ENCODE data around the gene CREBBP. TPM values are rescaled to one million over a fixed set of nuclear protein-coding genes. Genes with fewer than 3 reads are reported as not detected.

CREBBP gene
- total and polyA plus RNA-seq, 2 experiments from 2014 or later, result 36.9 to 54.8 TPM

DNA sequence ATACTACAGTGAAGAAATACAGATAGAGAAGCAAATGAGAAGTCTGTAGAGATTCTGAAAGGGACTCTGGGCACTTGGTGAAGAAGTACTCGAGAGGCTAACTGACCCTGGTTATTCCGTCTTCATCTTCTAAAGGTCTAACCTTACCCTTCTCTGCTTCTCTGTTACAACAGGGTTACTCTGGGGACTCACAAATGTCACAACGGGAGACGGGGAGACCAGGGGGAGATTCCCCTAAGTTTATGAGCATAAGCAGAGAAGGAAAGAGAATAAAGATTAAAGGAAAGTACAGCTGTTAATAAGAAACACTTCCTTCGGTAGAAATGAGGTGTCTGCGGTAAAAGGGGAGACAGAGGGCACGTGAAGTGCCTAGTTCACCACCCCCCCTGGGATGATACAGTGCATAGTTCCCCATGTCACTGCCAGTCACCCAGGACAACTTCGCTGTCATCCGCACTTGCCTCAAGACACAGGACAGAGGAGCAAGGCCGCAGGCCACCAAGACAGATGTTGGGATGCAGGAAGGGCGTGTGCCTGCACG, 88.0 kb downstream of the CREBBP start (continued):
- TF ChIP-seq EZH2phosphoT487 (IDR thresholded peaks at IDR 0.05; ENCODE audit: unreplicated experiment) (no peak), POLR2AphosphoS5 (IDR thresholded peaks at IDR 0.05; ENCODE audit: low read depth) (no peak), ETS1 (IDR thresholded peaks at IDR 0.05) (no peak)

- no peak overlapping the region for H3K4me3 ChIP-seq
- H3K27ac Mint-ChIP-seq, result no peak overlapping the region; the same call in 1 of the 2 replicates
- no peak overlapping the region for H3K4me3 Mint-ChIP-seq
- H3K4me1 ChIP-seq (ENCODE audit: insufficient read depth), result no peaks in the 10 kb centered on the region
- no peaks in the 10 kb centered on the region for H3K27me3 ChIP-seq (ENCODE audit: insufficient read depth)
- no peak overlapping the region for H3K27ac ChIP-seq (ENCODE audit: low read depth)
- DNase-seq (ENCODE audit: low spot score) (no peak), ATAC-seq (no peak)
- H4K20me1 ChIP-seq (replicated peaks; ENCODE audit: insufficient read depth), result peaks cover 17% of the 10 kb centered on the region; the same call in 1 of the 2 replicates
- H3F3A ChIP-seq (replicated peaks; ENCODE audit: low read depth), result no peaks in the 10 kb centered on the region; the same call in 1 of the 2 replicates
- H2AFZ ChIP-seq, result no peak overlapping the region
- H3K36me3 Mint-ChIP-seq (ENCODE audit: low read depth), result peaks cover 27% of the 10 kb centered on the region
- 0 out of 3 replicates have a peak, but pooled peaks cover 2% of the 10 kb centered on the region for H3K4me1 Mint-ChIP-seq
- H3K9me2 ChIP-seq (ENCODE audit: insufficient read depth), result no peaks in the 10 kb centered on the region
- H3K4me2 ChIP-seq, result no peak overlapping the region
- H3K36me3 ChIP-seq (ENCODE audit: insufficient read depth), result 0 out of 2 replicates have a peak, but pooled peaks cover 6% of the 10 kb centered on the region
- H3K27me3 Mint-ChIP-seq (ENCODE audit: insufficient read depth, low read depth, poor library complexity), result no peaks in the 10 kb centered on the region
- H3K79me2 ChIP-seq (replicated peaks; ENCODE audit: insufficient read depth), result peaks cover 60% of the 10 kb centered on the region
- no peaks in the 10 kb centered on the region for H3K9me3 Mint-ChIP-seq
- no peak for TF ChIP-seq ZNF331 (CRISPR knock-in tag; IDR thresholded peaks at IDR 0.05; ENCODE audit: low read depth)
- TF ChIP-seq CTCF (conservative IDR thresholded peaks at IDR 0.05; ENCODE audit: low read depth in 2 of 2), result no peak
- no peak for TF ChIP-seq ZNF114 (CRISPR knock-in tag; IDR thresholded peaks at IDR 0.05)
- no peak for TF ChIP-seq CREB1 (CRISPR knock-in tag; IDR thresholded peaks at IDR 0.05; ENCODE audit: low read depth)
- no peak for TF ChIP-seq STAT1 (IDR thresholded peaks at IDR 0.05; ENCODE audit: unreplicated experiment)
- TF ChIP-seq NANOG (IDR thresholded peaks at IDR 0.05; ENCODE audit: borderline replicate concordance), result no peak
- no peak for TF ChIP-seq EZH2 (IDR thresholded peaks at IDR 0.05; ENCODE audit: low read depth, unreplicated experiment)
- TF ChIP-seq ETS1 (IDR thresholded peaks at IDR 0.05), result no peak
- no peak for TF ChIP-seq JUNB (IDR thresholded peaks at IDR 0.05; ENCODE audit: unreplicated experiment)
- no peak for TF ChIP-seq POLR2AphosphoS5 (IDR thresholded peaks at IDR 0.05; ENCODE audit: low read depth)
- no peak for TF ChIP-seq EZH2phosphoT487 (IDR thresholded peaks at IDR 0.05; ENCODE audit: unreplicated experiment)
- no peak for TF ChIP-seq ZNF462 (CRISPR knock-in tag; IDR thresholded peaks at IDR 0.05)
Measured at GRCh38 chr16:3791701-3792100, 88.8 kb downstream of the CREBBP start.
